SK-N-SH (cell line): ENCODE measurements around the gene RAP1GAP. TPM values are rescaled to one million over a fixed set of nuclear protein-coding genes. Genes with fewer than 3 reads are reported as not detected.

Experiments
- CTCF ChIA-PET: fragments of 300-600, 350-600 bp; formaldehyde crosslinking; extraction: SDS; loops from one replicate; lab custom pipeline; 2021; lab: Yijun Ruan, JAX
- POLR2A ChIA-PET: fragments of 350-600 bp; sonication (Branson Sonifier 250); formaldehyde crosslinking; extraction: SDS; loops from one replicate; lab custom pipeline; 2020; ENCODE audit warnings: antibody characterized with exemption, inconsistent platforms; lab: Yijun Ruan, JAX
- DNase-seq: peaks from one replicate; pipeline ENCODE4 v3.0.0; 2012
- H2AFZ ChIP-seq: fragments of 200-600 bp; sonication (generic); 2 replicates; pipeline ENCODE4 v1.8.1; 2016; ENCODE audit warnings: antibody characterized with exemption, mild to moderate bottlenecking, low read depth
- H3F3A ChIP-seq: fragments of 200-600 bp; sonication (generic); replicated peaks from 2 replicates; pipeline ENCODE3; 2016; ENCODE audit warnings: antibody characterized with exemption, mild to moderate bottlenecking; ENCODE audit not compliant: insufficient read depth
- H3K27ac ChIP-seq, 2 experiments: fragments of 200-500 bp in 1 of 2; fragments of 200-600 bp in 1 of 2; sonication (Bioruptor generic) in 1 of 2; sonication (generic), shearing (Covaris generic) in 1 of 2; 2 replicates each; pipeline versions ENCODE4 v1.5.1 to v1.6.1; 2014 to 2016; ENCODE audit warnings: low read depth in 2 of 2, inconsistent platforms in 1 of 2, low read length in 1 of 2, mild to moderate bottlenecking in 1 of 2, mixed read lengths in 1 of 2
- H3K27me3 ChIP-seq: fragments of 200-600 bp; sonication (generic), shearing (Covaris generic); 2 replicates; pipeline ENCODE4 v1.6.1; 2016; ENCODE audit warnings: mixed run types; ENCODE audit not compliant: insufficient read depth
- H3K36me3 ChIP-seq, 2 experiments: fragments of 200-500 bp in 1 of 2; fragments of 200-600 bp in 1 of 2; sonication (Bioruptor generic) in 1 of 2; sonication (generic) in 1 of 2; replicated peaks in 1 of 2; 2 replicates each; pipeline versions ENCODE3 to v1.5.1; 2014 to 2016; ENCODE audit warnings: low read length in 1 of 2, mild to moderate bottlenecking in 1 of 2; ENCODE audit not compliant: insufficient read depth in 2 of 2, control insufficient read depth in 1 of 2
- H3K4me1 ChIP-seq, 2 experiments: fragments of 200-500 bp in 1 of 2; fragments of 200-600 bp in 1 of 2; sonication (Bioruptor generic) in 1 of 2; sonication (generic), shearing (Covaris generic) in 1 of 2; 2 replicates each; pipeline versions ENCODE4 v1.5.1 to v1.6.1; 2014 to 2016; ENCODE audit warnings: low read depth in 1 of 2, low read length in 1 of 2, mixed run types in 1 of 2; ENCODE audit not compliant: insufficient read depth in 2 of 2, control insufficient read depth in 1 of 2
- H3K4me2 ChIP-seq: fragments of 200-600 bp; sonication (generic), shearing (Covaris generic); 2 replicates; pipeline ENCODE4 v1.6.1; 2017; ENCODE audit warnings: mixed run types
- H3K4me3 ChIP-seq, 2 experiments: fragments of 200-500 bp in 1 of 2; fragments of 200-600 bp in 1 of 2; sonication (Bioruptor generic) in 1 of 2; sonication (generic), shearing (Covaris generic) in 1 of 2; 2 replicates each; pipeline versions ENCODE4 v1.5.1 to v1.8.1; 2014 to 2016; ENCODE audit warnings: low read depth in 2 of 2, inconsistent platforms in 1 of 2, low read length in 1 of 2, mild to moderate bottlenecking in 1 of 2, mixed read lengths in 1 of 2, moderate library complexity in 1 of 2
- H3K79me2 ChIP-seq: fragments of 200-600 bp; sonication (generic); 2 replicates; pipeline ENCODE4 v1.8.1; 2017; ENCODE audit warnings: mild to moderate bottlenecking; ENCODE audit not compliant: insufficient read depth
- H3K9ac ChIP-seq: fragments of 200-600 bp; sonication (generic); 2 replicates; pipeline ENCODE4 v1.6.1; 2017; ENCODE audit warnings: mixed run types
- H3K9me2 ChIP-seq: fragments of 200-600 bp; sonication (generic); 2 replicates; pipeline ENCODE4 v1.6.1; 2017; ENCODE audit warnings: mixed run types
- H3K9me3 ChIP-seq: fragments of 200-600 bp; sonication (generic); 2 replicates; pipeline ENCODE4 v1.6.1; 2017; ENCODE audit warnings: mixed run types, mild to moderate bottlenecking, moderate library complexity
- H4K20me1 ChIP-seq: fragments of 200-600 bp; sonication (generic); 2 replicates; pipeline ENCODE4 v1.6.1; 2017; ENCODE audit warnings: mild to moderate bottlenecking, mixed run types; ENCODE audit not compliant: insufficient read depth
- RCOR1 ChIP-seq: fragments of 150-350 bp; IDR thresholded peaks from 2 replicates; pipeline ENCODE4 v1.6.1; 2017; ENCODE audit warnings: antibody characterized with exemption, low read length
- REST ChIP-seq: IDR thresholded peaks from 2 replicates; pipeline ENCODE4 v1.6.1; 2012; ENCODE audit warnings: mild to moderate bottlenecking, low read depth, low read length, moderate library complexity
- TAF1 ChIP-seq: IDR thresholded peaks from 2 replicates; pipeline ENCODE4 v1.6.1; 2012; ENCODE audit warnings: low read depth, mild to moderate bottlenecking, low read length, moderate library complexity, borderline replicate concordance
- TEAD4 ChIP-seq: IDR thresholded peaks from 2 replicates; pipeline ENCODE4 v1.4.0; 2012; ENCODE audit warnings: mild to moderate bottlenecking, borderline replicate concordance; ENCODE audit not compliant: insufficient read depth
- USF2 ChIP-seq: fragments of 150-350 bp; IDR thresholded peaks from 2 replicates; pipeline ENCODE4 v1.6.1; 2017; ENCODE audit warnings: antibody characterized with exemption, low read length, low read depth, borderline replicate concordance
- WGBS: methylation state at CpG from one replicate; pipeline ENCODE4 v1.1.6; 2017; ENCODE audit warnings: low lambda C conversion rate; 5-methylcytosine and 5-hydroxymethylcytosine counted together
- polyA plus RNA-seq, 3 experiments: library from polyadenylated mRNA; depleted of rRNA; stranded (reverse); fragments of >200 nt; gene quantifications; 2 replicates each; pipeline ENCODE4 v1.2.3, GENCODE V29; 2012

Gene RAP1GAP
- polyA plus RNA-seq, 1 of the 3 experiments (the other 2 are of a cell fraction): 0.99 TPM

GRCh38 chr1:21654209-21654608, 14.9 kb downstream of the RAP1GAP start (continued):
- TF ChIP-seq REST (no peak), USF2 (no peak)

GRCh38 chr1:21653744-21654100, 15.4 kb downstream of the RAP1GAP start:
- DNase-seq: no peak
- peaks cover 0 to 19% of the 10 kb centered on the region in 2 experiments; a peak in 1 of 4 replicates for H3K4me1 ChIP-seq
- ChIA-PET CTCF (interaction anchor here (1.1 to 1.4 kb wide), 2 partner anchors 283 to 384 kb away, joined by 3 to 4 read pairs; no protein-coding TSS in a partner anchor), POLR2A (no interaction called here)
- H2AFZ ChIP-seq: no peak overlapping the region
- H3K9me3 ChIP-seq: no peaks in the 10 kb centered on the region
- H3K9ac ChIP-seq: no peak overlapping the region
- WGBS: 73% methylated on average over 2 of the region's 6 CpGs
- no peaks in the 10 kb centered on the region for H3K9me2 ChIP-seq
- no peak overlapping the region for H3K4me2 ChIP-seq
- H3K27ac ChIP-seq: no peak overlapping the region
- TF ChIP-seq RCOR1: no peak
- TF ChIP-seq REST: no peak
- TF ChIP-seq TAF1: no peak
- TF ChIP-seq TEAD4: no peak
- H3K4me3 ChIP-seq: no peak overlapping the region
- H3K79me2 ChIP-seq: no peaks in the 10 kb centered on the region
- peaks cover 10% of the 10 kb centered on the region for H3K27me3 ChIP-seq
- H4K20me1 ChIP-seq: no peaks in the 10 kb centered on the region
- no peaks in the 10 kb centered on the region for H3K36me3 ChIP-seq
- H3F3A ChIP-seq: no peaks in the 10 kb centered on the region
